ENCODE measurements around the gene SUCLA2.
A peak's percentile ranks its signal among the peaks of the same experiment; 100 is the strongest.

The SUCLA2 gene

DNA sequence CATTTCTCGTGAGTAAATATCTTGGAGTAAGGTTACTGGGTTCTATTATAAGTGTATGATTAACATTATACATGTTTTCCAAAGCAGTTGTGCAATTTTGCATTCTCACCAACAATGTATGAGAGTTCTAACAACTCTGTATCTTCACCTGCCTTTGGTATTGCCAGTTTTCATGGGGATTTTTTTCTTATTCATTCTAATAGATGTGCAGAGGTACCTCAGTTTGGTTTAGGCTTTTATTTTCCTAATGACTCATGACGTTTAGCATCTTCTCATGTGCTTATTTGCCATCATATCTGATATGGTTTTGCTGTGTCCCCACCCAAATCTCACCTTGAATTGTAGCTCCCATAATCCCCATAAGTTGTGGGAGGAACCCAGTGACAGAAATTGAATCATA lies 28.8 kb upstream of the SUCLA2 start:
- peaks cover 7% of the 10 kb centered on the region for H3K9me3 ChIP-seq (ENCODE audit: insufficient read depth, low read depth, low read length)
- H2AFZ ChIP-seq (ENCODE audit: insufficient read depth, low read length, poor library complexity) = no peak overlapping the region
- no peak overlapping the region for H3K9ac ChIP-seq (ENCODE audit: low read length)
- no peak overlapping the region for H4K12ac ChIP-seq (ENCODE audit: low read depth, low read length)
- no peak overlapping the region for H3K4me2 ChIP-seq (ENCODE audit: low read length)
- H3K27me3 ChIP-seq (ENCODE audit: insufficient read depth, low read length) = no peaks in the 10 kb centered on the region
- H3K14ac ChIP-seq (ENCODE audit: low read length) = no peak overlapping the region
- H2AK5ac ChIP-seq (ENCODE audit: low read length) = no peak overlapping the region
- no CpG with 5 or more reads among the region's 2 CpGs for WGBS (ENCODE audit: extremely low coverage, insufficient coverage, insufficient read length)
- H3K4ac ChIP-seq (ENCODE audit: low read depth, low read length) = no peak overlapping the region
- no peak for DNase-seq
- H4K91ac ChIP-seq (ENCODE audit: low read depth, low read length) = no peak overlapping the region
- H4K8ac ChIP-seq (ENCODE audit: low read depth, low read length) = no peak overlapping the region
- H3K4me1 ChIP-seq (ENCODE audit: control insufficient read depth in 1 of 2, insufficient read depth in 2 of 2, low read length in 2 of 2) = no peaks in the 10 kb centered on the region
- H2BK12ac ChIP-seq (ENCODE audit: low read length) = no peak overlapping the region
- no peak overlapping the region for H3K4me3 ChIP-seq (ENCODE audit: low read depth, low read length)
- H3K18ac ChIP-seq (ENCODE audit: low read length) = no peak overlapping the region
- no peaks in the 10 kb centered on the region for H3K79me2 ChIP-seq (ENCODE audit: control insufficient read depth, insufficient read depth, low read length, poor library complexity)
- H3K27ac ChIP-seq (ENCODE audit: low read depth, low read length) = no peak overlapping the region
- H3K23ac ChIP-seq (ENCODE audit: low read length) = no peak overlapping the region
- H2BK5ac ChIP-seq (ENCODE audit: low read depth, low read length, poor library complexity) = no peak overlapping the region
- no peaks in the 10 kb centered on the region for H3K79me1 ChIP-seq (ENCODE audit: low read length)
- no peak overlapping the region for H2BK120ac ChIP-seq (ENCODE audit: insufficient read depth, low read length, poor library complexity)
- H3K36me3 ChIP-seq (ENCODE audit: control insufficient read depth in 1 of 2, insufficient read depth in 2 of 2, low read length in 2 of 2) = peaks cover 1 to 2% of the 10 kb centered on the region in 2 experiments

DNA sequence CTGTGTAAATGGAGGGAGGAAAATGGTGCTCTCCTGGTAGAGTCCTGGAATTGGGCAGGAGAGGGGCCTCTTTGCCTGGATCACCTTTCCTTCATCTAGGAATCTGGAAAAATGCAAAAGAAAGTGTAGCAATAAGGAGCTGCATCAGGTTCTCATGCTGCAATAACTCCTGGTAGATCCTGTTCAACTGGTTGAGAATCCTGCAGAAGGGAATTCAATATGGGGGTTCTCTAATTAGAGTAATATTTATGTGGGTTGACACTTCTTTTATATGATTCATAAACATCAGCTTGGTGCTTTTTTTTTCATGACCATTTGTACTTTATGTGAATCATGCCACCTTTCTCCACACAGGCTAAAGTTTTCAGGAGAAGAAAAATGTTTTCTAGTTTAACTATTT lies 27.0 kb upstream of the SUCLA2 start:
- H3K79me1 ChIP-seq (ENCODE audit: low read length) = no peaks in the 10 kb centered on the region
- H2BK12ac ChIP-seq (ENCODE audit: low read length) = no peak overlapping the region
- H4K8ac ChIP-seq (ENCODE audit: low read depth, low read length) = no peak overlapping the region
- no peak overlapping the region for H3K4ac ChIP-seq (ENCODE audit: low read depth, low read length)
- H2BK5ac ChIP-seq (ENCODE audit: low read depth, low read length, poor library complexity) = no peak overlapping the region
- no peak overlapping the region for H4K91ac ChIP-seq (ENCODE audit: low read depth, low read length)
- H2BK120ac ChIP-seq (ENCODE audit: insufficient read depth, low read length, poor library complexity) = no peak overlapping the region
- H2AFZ ChIP-seq (ENCODE audit: insufficient read depth, low read length, poor library complexity) = no peak overlapping the region
- H4K12ac ChIP-seq (ENCODE audit: low read depth, low read length) = no peak overlapping the region
- H3K27me3 ChIP-seq (ENCODE audit: insufficient read depth, low read length) = no peaks in the 10 kb centered on the region
- no peaks in the 10 kb centered on the region for H3K4me1 ChIP-seq (ENCODE audit: control insufficient read depth in 1 of 2, insufficient read depth in 2 of 2, low read length in 2 of 2)
- no peaks in the 10 kb centered on the region for H3K79me2 ChIP-seq (ENCODE audit: control insufficient read depth, insufficient read depth, low read length, poor library complexity)
- H3K4me3 ChIP-seq (ENCODE audit: low read depth, low read length) = no peak overlapping the region
- H3K27ac ChIP-seq (ENCODE audit: low read depth, low read length) = no peak overlapping the region
- peaks cover 7% of the 10 kb centered on the region for H3K9me3 ChIP-seq (ENCODE audit: insufficient read depth, low read depth, low read length)
- no peak overlapping the region for H3K9ac ChIP-seq (ENCODE audit: low read length)
- H3K18ac ChIP-seq (ENCODE audit: low read length) = no peak overlapping the region
- peak; percentile 18 to 69 for DNase-seq
- no peak overlapping the region for H3K4me2 ChIP-seq (ENCODE audit: low read length)
- H2AK5ac ChIP-seq (ENCODE audit: low read length) = no peak overlapping the region
- no peak overlapping the region for H3K14ac ChIP-seq (ENCODE audit: low read length)
- no peak overlapping the region for H3K23ac ChIP-seq (ENCODE audit: low read length)
- H3K36me3 ChIP-seq (ENCODE audit: control insufficient read depth in 1 of 2, insufficient read depth in 2 of 2, low read length in 2 of 2) = peaks cover 1 to 2% of the 10 kb centered on the region in 2 experiments

GRCh38 chr13:48019796-48020195 lies 18.7 kb upstream of the SUCLA2 start:
- WGBS (ENCODE audit: extremely low coverage, insufficient coverage, insufficient read length) = no CpG with 5 or more reads among the region's 1 CpG
- H3K4me2 ChIP-seq (ENCODE audit: low read length) = no peak overlapping the region
- no peak overlapping the region for H4K12ac ChIP-seq (ENCODE audit: low read depth, low read length)

DNA sequence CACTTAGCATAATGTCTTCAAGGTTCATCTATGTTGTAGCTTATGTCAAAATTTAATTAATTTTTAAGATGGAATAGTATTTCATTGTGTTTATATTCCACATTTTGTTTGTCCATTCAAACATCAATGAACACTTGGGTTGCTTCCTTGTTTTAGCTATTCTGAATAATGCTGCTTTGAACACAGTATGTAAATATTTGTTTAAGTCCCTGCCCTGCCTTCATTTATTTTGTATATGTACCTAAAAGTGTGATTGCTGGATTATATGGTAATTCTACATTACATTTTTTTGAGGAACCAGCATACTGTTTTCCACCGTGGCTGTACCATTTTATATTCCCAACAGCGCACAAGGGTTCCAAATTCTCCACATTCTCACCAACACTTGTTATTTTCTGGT lies 17.6 kb upstream of the SUCLA2 start:
- Histone ChIP-seq H4K12ac (ENCODE audit: low read depth, low read length) (no peak overlapping the region), H3K4me2 (ENCODE audit: low read length) (no peak overlapping the region), H3K27me3 (ENCODE audit: insufficient read depth, low read length) (no peaks in the 10 kb centered on the region), H3K9ac (ENCODE audit: low read length) (no peak overlapping the region), H3K9me3 (ENCODE audit: insufficient read depth, low read depth, low read length) (no peaks in the 10 kb centered on the region), H3K4me3 (ENCODE audit: low read depth, low read length) (no peak overlapping the region), H3K4me1 (ENCODE audit: control insufficient read depth in 1 of 2, insufficient read depth in 2 of 2, low read length in 2 of 2) (no peaks in the 10 kb centered on the region), H2BK12ac (ENCODE audit: low read length) (no peak overlapping the region), H2BK5ac (ENCODE audit: low read depth, low read length, poor library complexity) (no peak overlapping the region), H4K8ac (ENCODE audit: low read depth, low read length) (no peak overlapping the region), H3K79me1 (ENCODE audit: low read length) (no peaks in the 10 kb centered on the region), H3K27ac (ENCODE audit: low read depth, low read length) (no peak overlapping the region), H3K23ac (ENCODE audit: low read length) (no peak overlapping the region), H2AFZ (ENCODE audit: insufficient read depth, low read length, poor library complexity) (no peak overlapping the region), H3K79me2 (ENCODE audit: control insufficient read depth, insufficient read depth, low read length, poor library complexity) (no peaks in the 10 kb centered on the region), H3K4ac (ENCODE audit: low read depth, low read length) (no peak overlapping the region), H2AK5ac (ENCODE audit: low read length) (no peak overlapping the region), H3K14ac (ENCODE audit: low read length) (no peak overlapping the region), H2BK120ac (ENCODE audit: insufficient read depth, low read length, poor library complexity) (no peak overlapping the region), H4K91ac (ENCODE audit: low read depth, low read length) (no peak overlapping the region), H3K18ac (ENCODE audit: low read length) (no peak overlapping the region), H3K36me3 (ENCODE audit: control insufficient read depth in 1 of 2, insufficient read depth in 2 of 2, low read length in 2 of 2) (no peaks in the 10 kb centered on the region)
- WGBS (ENCODE audit: extremely low coverage, insufficient coverage, insufficient read length) = no CpG with 5 or more reads among the region's 2 CpGs
- DNase-seq = no peak

More at GRCh38 chr13:48019796-48020195, 18.7 kb upstream of the SUCLA2 start:
- no peaks in the 10 kb centered on the region for H3K79me2 ChIP-seq (ENCODE audit: control insufficient read depth, insufficient read depth, low read length, poor library complexity)
- H3K27me3 ChIP-seq (ENCODE audit: insufficient read depth, low read length) = no peaks in the 10 kb centered on the region
- H3K4ac ChIP-seq (ENCODE audit: low read depth, low read length) = no peak overlapping the region
- H4K91ac ChIP-seq (ENCODE audit: low read depth, low read length) = no peak overlapping the region
- H3K27ac ChIP-seq (ENCODE audit: low read depth, low read length) = no peak overlapping the region
- H3K9me3 ChIP-seq (ENCODE audit: insufficient read depth, low read depth, low read length) = no peaks in the 10 kb centered on the region
- no peak overlapping the region for H3K4me3 ChIP-seq (ENCODE audit: low read depth, low read length)
- H3K36me3 ChIP-seq (ENCODE audit: control insufficient read depth in 1 of 2, insufficient read depth in 2 of 2, low read length in 2 of 2) = no peaks in the 10 kb centered on the region
- H3K14ac ChIP-seq (ENCODE audit: low read length) = no peak overlapping the region
- no peak overlapping the region for H3K9ac ChIP-seq (ENCODE audit: low read length)
- H3K23ac ChIP-seq (ENCODE audit: low read length) = no peak overlapping the region
- no peak overlapping the region for H2AK5ac ChIP-seq (ENCODE audit: low read length)
- DNase-seq = no peak
- H3K4me1 ChIP-seq (ENCODE audit: control insufficient read depth in 1 of 2, insufficient read depth in 2 of 2, low read length in 2 of 2) = no peaks in the 10 kb centered on the region
- no peak overlapping the region for H2BK5ac ChIP-seq (ENCODE audit: low read depth, low read length, poor library complexity)
- H3K18ac ChIP-seq (ENCODE audit: low read length) = no peak overlapping the region
- no peak overlapping the region for H2BK12ac ChIP-seq (ENCODE audit: low read length)
- no peak overlapping the region for H2BK120ac ChIP-seq (ENCODE audit: insufficient read depth, low read length, poor library complexity)
- no peak overlapping the region for H2AFZ ChIP-seq (ENCODE audit: insufficient read depth, low read length, poor library complexity)
- no peaks in the 10 kb centered on the region for H3K79me1 ChIP-seq (ENCODE audit: low read length)
- no peak overlapping the region for H4K8ac ChIP-seq (ENCODE audit: low read depth, low read length)

All from trophoblast cell (in vitro differentiated cells and primary cell).